ENCODE data around the gene SLF2. TPM values are rescaled to one million over a fixed set of nuclear protein-coding genes. Genes with fewer than 3 reads are reported as not detected.

Gene SLF2
- total and polyA plus RNA-seq, 2 of the 13 experiments (the other 11 are each of a cell fraction or from before 2014, with no cell fraction given): 12.2 to 48.1 TPM

DNA sequence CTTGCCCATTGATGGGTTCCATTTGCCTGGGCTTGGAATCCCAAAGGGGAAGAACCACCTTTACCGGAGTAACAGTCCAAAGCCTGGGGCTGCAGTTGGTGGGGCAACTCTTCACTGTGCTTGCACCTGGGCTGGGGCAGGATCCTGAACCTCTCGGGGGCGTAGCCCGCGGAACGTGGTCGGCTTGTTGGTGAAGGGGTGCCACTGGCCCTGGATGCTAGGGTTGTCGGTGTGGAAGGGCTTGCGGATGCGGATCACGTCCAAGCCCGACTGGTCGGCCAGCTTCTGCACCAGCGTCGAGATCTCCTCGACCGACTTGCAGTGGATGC, 73.8 kb downstream of the SLF2 start:
- no peak for DNase-seq (ENCODE audit: low spot score)
- H4K20me1 ChIP-seq (ENCODE audit: insufficient read depth, low read length): no peaks in the 10 kb centered on the region
- peaks cover 50% of the 10 kb centered on the region for H3K79me2 ChIP-seq (ENCODE audit: insufficient read depth, low read length)
- ATAC-seq: peak; percentile 5
- CTCF ChIA-PET (ENCODE audit: low intra/inter-chr PET ratio, low total read pairs): no interaction called here
- intact Hi-C loops (cut with micrococcal nuclease; ENCODE audit: unreplicated experiment): no loop called here
- H3K4me2 ChIP-seq (ENCODE audit: low read depth, low read length): peak overlapping the region; percentile 97
- peaks cover 53% of the 10 kb centered on the region for H3K4me1 ChIP-seq (ENCODE audit: insufficient read depth, low read length)
- FAIRE-seq: no peak
- peak overlapping the region; percentile 83 for H3K9ac ChIP-seq (ENCODE audit: insufficient read depth, low read depth, low read length)
- H3K36me3 ChIP-seq (replicated peaks in 1 of 2; ENCODE audit: control insufficient read depth in 1 of 2, insufficient read depth in 2 of 2, low read length in 2 of 2): peaks cover 15 to 58% of the 10 kb centered on the region in 2 experiments
- WGBS (ENCODE audit: low lambda C conversion rate): 0% methylated on average over 1 of the region's 17 CpGs
- in situ Hi-C loops (cut with HindIII; ENCODE audit: extremely low pct_ligation_motif_present, low pct_unique_long_range_greater_than_20kb): no loop called here
- peak overlapping the region; percentile 77 to 96 (median 91) for H3K4me3 ChIP-seq (replicated peaks in 1 of 3; ENCODE audit: insufficient read depth in 1 of 3, low read depth in 2 of 3, low read length in 3 of 3)
- no peaks in the 10 kb centered on the region; a peak in 1 of 5 replicates for H3K27me3 ChIP-seq (ENCODE audit: control insufficient read depth in 1 of 2, insufficient read depth in 2 of 2, low read length in 2 of 2)
- H3K9me3 ChIP-seq (ENCODE audit: low read length): no peaks in the 10 kb centered on the region
- H2AFZ ChIP-seq (ENCODE audit: low read length): no peak overlapping the region
- TSS peak; percentile 92 for BruUV-seq (replicated peaks)
- peak overlapping the region; percentile 83 for H3K27ac ChIP-seq (ENCODE audit: extremely low read length, insufficient read depth, low read length)
- POLR2A ChIA-PET: interaction anchor here (0.7 to 23.0 kb wide), 5 partner anchors 11 to 105 kb away, joined by 3 to 277 read pairs (median 4); partner anchors contain the start of genes LZTS2 and SEMA4G
- TF ChIP-seq ZNF567 (CRISPR knock-in tag; IDR thresholded peaks at IDR 0.05; ENCODE audit: borderline replicate concordance): 0 out of 2 replicates have a peak, but pooled peaks have one; percentile 25
- TF ChIP-seq STAT5B (CRISPR knock-in tag; IDR thresholded peaks at IDR 0.05): no peak
- TF ChIP-seq, protein P1, sequence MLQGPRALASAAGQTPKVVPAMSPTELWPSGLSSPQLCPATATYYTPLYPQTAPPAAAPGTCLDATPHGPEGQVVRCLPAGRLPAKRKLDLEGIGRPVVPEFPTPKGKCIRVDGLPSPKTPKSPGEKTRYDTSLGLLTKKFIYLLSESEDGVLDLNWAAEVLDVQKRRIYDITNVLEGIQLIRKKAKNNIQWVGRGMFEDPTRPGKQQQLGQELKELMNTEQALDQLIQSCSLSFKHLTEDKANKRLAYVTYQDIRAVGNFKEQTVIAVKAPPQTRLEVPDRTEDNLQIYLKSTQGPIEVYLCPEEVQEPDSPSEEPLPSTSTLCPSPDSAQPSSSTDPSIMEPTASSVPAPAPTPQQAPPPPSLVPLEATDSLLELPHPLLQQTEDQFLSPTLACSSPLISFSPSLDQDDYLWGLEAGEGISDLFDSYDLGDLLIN (CRISPR knock-in tag; IDR thresholded peaks at IDR 0.05; ENCODE audit: borderline replicate concordance): no peak
- TF ChIP-seq ZNF138 (CRISPR knock-in tag; IDR thresholded peaks at IDR 0.05; ENCODE audit: low read depth): 0 out of 2 replicates have a peak, but pooled peaks have one; percentile 11
- TF ChIP-seq RXRB (CRISPR knock-in tag; IDR thresholded peaks at IDR 0.05; ENCODE audit: borderline replicate concordance): 0 out of 2 replicates have a peak, but pooled peaks have one; percentile 23
- no peak for TF ChIP-seq ZNF773 (CRISPR knock-in tag; IDR thresholded peaks at IDR 0.05; ENCODE audit: borderline replicate concordance)
- no peak for TF ChIP-seq GPN1 (CRISPR knock-in tag; IDR thresholded peaks at IDR 0.05; ENCODE audit: borderline replicate concordance)
- TF ChIP-seq SUZ12 (IDR thresholded peaks at IDR 0.05; ENCODE audit: low read depth, low read length): no peak
- TF ChIP-seq CENPX (CRISPR knock-in tag; IDR thresholded peaks at IDR 0.05): no peak
- no peak for TF ChIP-seq HIVEP1 (CRISPR knock-in tag; IDR thresholded peaks at IDR 0.05)
- TF ChIP-seq POLR2A (IDR thresholded peaks at IDR 0.05; ENCODE audit: insufficient read depth in 1 of 2, low read depth in 2 of 2, low read length in 2 of 2): peak in 1 of 2 experiments; percentile 61; a peak in 2 of 4 replicates
- TF ChIP-seq, protein P2, sequence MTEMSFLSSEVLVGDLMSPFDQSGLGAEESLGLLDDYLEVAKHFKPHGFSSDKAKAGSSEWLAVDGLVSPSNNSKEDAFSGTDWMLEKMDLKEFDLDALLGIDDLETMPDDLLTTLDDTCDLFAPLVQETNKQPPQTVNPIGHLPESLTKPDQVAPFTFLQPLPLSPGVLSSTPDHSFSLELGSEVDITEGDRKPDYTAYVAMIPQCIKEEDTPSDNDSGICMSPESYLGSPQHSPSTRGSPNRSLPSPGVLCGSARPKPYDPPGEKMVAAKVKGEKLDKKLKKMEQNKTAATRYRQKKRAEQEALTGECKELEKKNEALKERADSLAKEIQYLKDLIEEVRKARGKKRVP (CRISPR knock-in tag; IDR thresholded peaks at IDR 0.05): no peak
- TF ChIP-seq PAF1 (CRISPR knock-in tag; IDR thresholded peaks at IDR 0.05): peak; percentile 96
- TF ChIP-seq ZNF570 (CRISPR knock-in tag; IDR thresholded peaks at IDR 0.05; ENCODE audit: borderline replicate concordance): no peak
- TF ChIP-seq SAP130 (CRISPR knock-in tag; IDR thresholded peaks at IDR 0.05; ENCODE audit: low read depth): no peak
- 0 out of 2 replicates have a peak, but pooled peaks have one; percentile 4 for TF ChIP-seq ZNF264 (CRISPR knock-in tag; IDR thresholded peaks at IDR 0.05)
- 0 out of 2 replicates have a peak, but pooled peaks have one; percentile 39 for TF ChIP-seq THYN1 (CRISPR knock-in tag; IDR thresholded peaks at IDR 0.05; ENCODE audit: borderline replicate concordance, low read depth)
- no peak for TF ChIP-seq SP1 (IDR thresholded peaks at IDR 0.05)
- no peak for TF ChIP-seq SP1 (CRISPR knock-in tag; IDR thresholded peaks at IDR 0.05)
- no peak for TF ChIP-seq NR1H2 (CRISPR knock-in tag; IDR thresholded peaks at IDR 0.05; ENCODE audit: borderline replicate concordance, low read depth)
- TF ChIP-seq, protein P3, sequence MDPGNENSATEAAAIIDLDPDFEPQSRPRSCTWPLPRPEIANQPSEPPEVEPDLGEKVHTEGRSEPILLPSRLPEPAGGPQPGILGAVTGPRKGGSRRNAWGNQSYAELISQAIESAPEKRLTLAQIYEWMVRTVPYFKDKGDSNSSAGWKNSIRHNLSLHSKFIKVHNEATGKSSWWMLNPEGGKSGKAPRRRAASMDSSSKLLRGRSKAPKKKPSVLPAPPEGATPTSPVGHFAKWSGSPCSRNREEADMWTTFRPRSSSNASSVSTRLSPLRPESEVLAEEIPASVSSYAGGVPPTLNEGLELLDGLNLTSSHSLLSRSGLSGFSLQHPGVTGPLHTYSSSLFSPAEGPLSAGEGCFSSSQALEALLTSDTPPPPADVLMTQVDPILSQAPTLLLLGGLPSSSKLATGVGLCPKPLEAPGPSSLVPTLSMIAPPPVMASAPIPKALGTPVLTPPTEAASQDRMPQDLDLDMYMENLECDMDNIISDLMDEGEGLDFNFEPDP (CRISPR knock-in tag; conservative IDR thresholded peaks at IDR 0.05): no peak
- no peak for TF ChIP-seq ZSCAN9 (CRISPR knock-in tag; IDR thresholded peaks at IDR 0.05; ENCODE audit: borderline replicate concordance)
- no peak for TF ChIP-seq ATRX (CRISPR knock-in tag; IDR thresholded peaks at IDR 0.05; ENCODE audit: borderline replicate concordance)
- TF ChIP-seq ARHGAP35 (CRISPR knock-in tag; IDR thresholded peaks at IDR 0.05; ENCODE audit: borderline replicate concordance): 0 out of 2 replicates have a peak, but pooled peaks have one; percentile 8
- TF ChIP-seq NFIC (IDR thresholded peaks at IDR 0.05; ENCODE audit: low read length): no peak

Measured in HepG2 (cell line).